Cerebellar nuclear complex (tissue), 1 donor: Measurements from ENCODE around the gene CCL20.
"Not testable (repeated sequence)": the region's sequence is repeated elsewhere in the genome, so short reads cannot be mapped to it uniquely, and the experiment has no call there.

Experiments
- DNase-seq, 2 experiments: peaks; one replicate each; lab custom pipeline; 2025; lab: John Stamatoyannopoulos, UW

CCL20 gene, protein sequence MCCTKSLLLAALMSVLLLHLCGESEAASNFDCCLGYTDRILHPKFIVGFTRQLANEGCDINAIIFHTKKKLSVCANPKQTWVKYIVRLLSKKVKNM

GRCh38 chr2:227813562-227814353, at the start of gene CCL20:
Gene CCL20, plus strand, starts transcription at chr2:227813842. Its CDS starts 70 bp downstream, at chr2:227813912.
- DNase-seq: no peak

DNA sequence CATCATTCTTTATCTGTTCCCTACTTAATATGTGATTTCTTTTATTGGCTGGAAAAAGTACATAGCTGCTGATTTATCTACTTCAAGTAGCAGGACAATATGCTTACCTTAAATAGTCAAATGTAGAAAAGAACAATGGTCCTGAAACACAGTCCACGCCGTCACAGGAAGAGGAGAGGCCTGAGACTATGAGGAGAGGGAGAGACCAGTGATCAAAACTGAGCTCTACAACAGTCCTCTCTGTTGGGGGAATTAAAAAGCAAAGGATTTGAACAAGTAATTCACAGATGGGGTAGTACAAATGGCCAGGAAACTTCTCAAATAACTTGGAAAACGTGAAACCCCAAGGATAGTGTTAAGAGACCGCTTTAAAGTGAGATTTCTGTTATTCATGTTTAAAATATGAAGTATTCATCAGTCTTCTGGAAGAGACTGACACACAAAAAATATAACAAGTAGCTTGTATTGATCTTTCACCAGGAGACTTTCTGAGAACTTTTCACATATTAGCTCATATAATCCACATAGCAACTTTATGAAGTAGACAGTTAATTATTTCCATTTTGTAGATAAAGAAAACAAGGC, 47.8 kb upstream of the CCL20 start:
- DNase-seq: no peak

DNA sequence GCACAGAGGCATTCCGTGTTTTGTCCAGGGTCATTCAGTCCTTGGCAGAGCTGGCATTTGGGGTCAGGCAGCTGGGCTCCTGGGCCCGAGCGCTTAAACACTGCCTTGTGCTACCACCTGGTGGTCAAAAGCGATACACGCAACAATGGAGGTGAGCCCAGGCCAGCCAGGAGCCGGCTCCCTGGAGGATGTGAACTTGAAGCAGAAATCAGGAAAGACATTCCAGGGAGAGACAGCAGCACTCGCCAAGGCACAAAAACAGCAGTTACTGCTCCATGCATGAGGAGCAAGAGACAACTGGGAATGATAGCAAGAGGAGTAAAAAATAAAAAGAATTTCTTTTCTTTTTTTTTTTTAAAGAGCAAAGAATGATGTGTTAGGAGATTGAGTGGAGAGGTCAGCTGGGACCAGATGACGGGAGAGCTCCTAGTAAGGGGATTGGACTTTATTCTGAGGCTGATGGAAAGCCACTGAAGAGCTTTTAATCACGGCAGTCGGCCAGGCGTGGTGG, 47.2 kb upstream of the CCL20 start:
- DNase-seq: no peak

- DNase-seq: no peak
Measured at GRCh38 chr2:227767830-227768229, 45.8 kb upstream of the CCL20 start.

DNA sequence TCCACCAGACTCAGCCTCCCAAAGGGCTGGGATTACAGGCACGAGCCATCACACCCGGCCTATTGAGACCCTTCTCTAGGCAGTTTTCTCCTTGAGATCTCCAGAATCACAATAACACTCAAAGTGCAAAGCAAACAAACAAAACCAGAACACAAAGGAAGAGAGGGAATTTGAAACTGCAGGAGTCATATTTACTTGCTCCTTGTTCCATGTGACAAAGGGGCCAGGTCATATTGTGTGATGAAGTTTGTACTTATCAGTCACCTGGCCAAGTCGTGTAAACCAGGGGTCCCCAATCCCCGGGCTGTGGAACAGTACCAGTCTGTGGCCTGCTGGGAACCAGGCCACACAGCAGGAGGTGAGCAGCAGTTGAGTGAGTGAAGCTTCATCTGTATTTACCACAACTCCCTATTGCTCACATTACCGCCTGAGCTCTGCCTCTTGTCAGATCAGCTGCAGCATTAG, 41.4 kb upstream of the CCL20 start:
- DNase-seq: no peak

GRCh38 chr2:227772932-227773331, 40.7 kb upstream of the CCL20 start:
- DNase-seq: no peak

DNA sequence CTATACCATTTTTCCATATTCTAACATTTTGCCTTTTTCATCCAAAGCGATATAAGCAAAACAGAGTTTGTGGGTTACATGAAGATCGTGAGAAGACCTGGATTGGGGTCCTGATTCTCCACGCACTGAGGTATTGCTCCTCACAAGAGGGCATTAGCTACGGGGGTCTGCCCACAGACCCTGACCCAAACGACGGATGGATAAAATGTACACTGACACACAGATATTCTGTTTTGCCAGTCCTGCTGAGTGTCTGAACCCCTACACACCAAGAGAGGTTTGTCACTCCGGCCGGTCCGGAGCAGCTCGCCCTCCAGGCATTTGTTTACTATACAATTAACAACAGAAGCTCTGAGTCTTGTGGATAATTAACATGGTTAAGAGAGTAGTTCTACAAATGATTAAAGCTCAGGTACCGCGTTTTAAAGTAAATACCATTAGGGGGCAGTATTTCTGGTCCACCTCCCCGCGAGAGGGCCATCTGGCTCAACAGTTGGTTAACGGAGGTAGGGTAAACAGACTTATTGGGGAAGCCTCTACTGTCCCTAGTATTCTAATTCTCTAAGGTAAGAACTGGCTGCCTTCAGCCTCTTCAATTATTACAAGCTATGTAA, 39.5 kb upstream of the CCL20 start:
- DNase-seq: no peak

GRCh38 chr2:227774895-227775842, 38.5 kb upstream of the CCL20 start:
- no peak for DNase-seq

- DNase-seq: no peak
Measured at GRCh38 chr2:227780981-227781615, 32.5 kb upstream of the CCL20 start.

DNA sequence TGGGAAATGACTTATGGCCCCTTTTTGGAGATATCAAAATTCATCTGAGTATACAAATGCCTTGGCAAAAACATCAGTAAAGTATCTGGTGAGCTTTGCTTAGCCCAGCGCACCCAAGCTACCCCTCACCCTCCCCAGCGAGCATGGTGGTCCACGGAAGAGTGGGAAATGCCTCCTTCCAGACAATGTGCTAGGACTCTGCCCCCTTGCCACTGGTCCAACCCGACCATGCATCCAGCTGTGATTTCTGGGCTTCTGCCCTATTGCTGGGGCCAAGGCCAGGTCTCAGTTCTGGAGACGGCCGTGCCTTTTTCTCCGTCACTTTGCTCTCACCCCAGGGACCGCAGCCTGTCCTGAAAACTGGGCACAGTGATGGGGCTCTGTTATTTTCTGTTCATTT, 31.8 kb upstream of the CCL20 start:
- no peak for DNase-seq

DNA sequence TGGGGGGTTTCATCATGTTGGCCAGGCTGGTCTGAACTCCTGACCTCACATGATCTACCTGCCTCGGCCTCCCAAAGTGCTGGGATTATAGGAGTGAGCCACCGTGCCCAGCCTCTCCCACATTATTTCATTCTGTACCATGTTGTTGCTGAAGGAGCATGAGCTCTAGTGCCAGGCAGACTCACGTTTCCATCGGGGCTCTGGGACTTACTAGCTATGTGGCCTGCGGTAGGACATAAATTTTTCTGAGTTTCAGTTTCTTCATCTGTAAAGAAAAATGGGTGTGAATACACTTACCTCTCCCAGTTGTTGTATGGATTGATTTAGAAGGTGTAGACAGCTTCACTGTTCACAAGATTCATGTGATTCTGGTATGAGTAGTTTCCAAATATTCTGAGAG, 30.8 kb upstream of the CCL20 start:
- no peak for DNase-seq

- no peak for DNase-seq
Measured at GRCh38 chr2:227783404-227784138, 30.1 kb upstream of the CCL20 start.

DNA sequence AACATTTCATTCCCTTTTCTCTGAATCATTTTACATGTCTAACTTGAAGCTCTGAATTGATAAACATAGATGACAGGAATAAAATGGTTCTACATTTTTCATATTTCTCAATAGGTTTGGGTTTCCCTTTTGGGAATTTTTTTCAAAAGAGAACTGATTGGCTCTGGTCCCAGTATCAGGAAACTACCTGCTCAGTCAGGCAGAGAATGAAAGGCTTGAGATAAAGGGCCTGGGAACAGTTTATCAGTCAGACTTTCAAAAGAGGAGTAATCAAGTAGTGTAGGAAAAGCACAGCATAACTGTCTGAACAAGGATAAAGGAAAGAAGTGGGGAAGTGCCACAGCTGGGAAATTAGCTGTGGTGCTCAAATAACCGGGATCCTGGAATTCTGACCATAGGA, 28.3 kb upstream of the CCL20 start:
- DNase-seq: no peak

DNA sequence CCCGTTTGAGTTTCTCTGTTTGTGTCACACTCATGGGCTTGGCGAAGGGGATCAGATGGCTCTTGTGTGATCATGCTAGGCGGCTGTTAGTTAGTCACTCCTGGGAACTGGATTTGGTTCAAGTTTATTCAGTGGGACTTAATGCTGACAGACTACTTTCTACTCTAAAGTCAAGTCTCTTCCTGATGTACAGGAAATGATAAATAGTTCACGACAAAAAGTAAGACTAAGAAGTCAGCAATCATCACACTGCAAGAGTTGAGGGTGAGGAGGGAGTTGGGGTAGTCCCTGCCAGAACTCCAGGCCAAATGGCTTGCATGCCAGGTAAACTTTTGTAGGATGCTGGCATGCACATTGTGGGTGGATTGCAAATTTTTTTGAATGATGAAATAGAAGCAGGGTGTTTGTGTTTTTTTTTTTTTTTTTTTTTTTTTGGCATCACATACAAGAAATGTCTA, 25.1 kb upstream of the CCL20 start:
- no peak for DNase-seq

- no peak for DNase-seq
Measured at GRCh38 chr2:227789803-227790202, 23.8 kb upstream of the CCL20 start.

GRCh38 chr2:227793148-227793712, 20.4 kb upstream of the CCL20 start:
- no peak for DNase-seq

- no peak for DNase-seq
Measured at GRCh38 chr2:227796045-227796711, 17.5 kb upstream of the CCL20 start.

GRCh38 chr2:227796768-227797167, 16.9 kb upstream of the CCL20 start:
- DNase-seq: not testable (repeated sequence)

GRCh38 chr2:227799202-227799601, 14.4 kb upstream of the CCL20 start:
- DNase-seq: no peak
